ENCODE results near the gene TRMT10B. TPM values are rescaled to one million over a fixed set of nuclear protein-coding genes. Genes with fewer than 3 reads are reported as not detected.

The TRMT10B gene, protein sequence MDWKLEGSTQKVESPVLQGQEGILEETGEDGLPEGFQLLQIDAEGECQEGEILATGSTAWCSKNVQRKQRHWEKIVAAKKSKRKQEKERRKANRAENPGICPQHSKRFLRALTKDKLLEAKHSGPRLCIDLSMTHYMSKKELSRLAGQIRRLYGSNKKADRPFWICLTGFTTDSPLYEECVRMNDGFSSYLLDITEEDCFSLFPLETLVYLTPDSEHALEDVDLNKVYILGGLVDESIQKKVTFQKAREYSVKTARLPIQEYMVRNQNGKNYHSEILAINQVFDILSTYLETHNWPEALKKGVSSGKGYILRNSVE
- polyA plus RNA-seq (2013, experiment 1 of 2; ENCODE audit: insufficient read length): 7.6 TPM
- 7.8 TPM for polyA plus RNA-seq (2013, experiment 2 of 2; ENCODE audit: insufficient read length)

DNA sequence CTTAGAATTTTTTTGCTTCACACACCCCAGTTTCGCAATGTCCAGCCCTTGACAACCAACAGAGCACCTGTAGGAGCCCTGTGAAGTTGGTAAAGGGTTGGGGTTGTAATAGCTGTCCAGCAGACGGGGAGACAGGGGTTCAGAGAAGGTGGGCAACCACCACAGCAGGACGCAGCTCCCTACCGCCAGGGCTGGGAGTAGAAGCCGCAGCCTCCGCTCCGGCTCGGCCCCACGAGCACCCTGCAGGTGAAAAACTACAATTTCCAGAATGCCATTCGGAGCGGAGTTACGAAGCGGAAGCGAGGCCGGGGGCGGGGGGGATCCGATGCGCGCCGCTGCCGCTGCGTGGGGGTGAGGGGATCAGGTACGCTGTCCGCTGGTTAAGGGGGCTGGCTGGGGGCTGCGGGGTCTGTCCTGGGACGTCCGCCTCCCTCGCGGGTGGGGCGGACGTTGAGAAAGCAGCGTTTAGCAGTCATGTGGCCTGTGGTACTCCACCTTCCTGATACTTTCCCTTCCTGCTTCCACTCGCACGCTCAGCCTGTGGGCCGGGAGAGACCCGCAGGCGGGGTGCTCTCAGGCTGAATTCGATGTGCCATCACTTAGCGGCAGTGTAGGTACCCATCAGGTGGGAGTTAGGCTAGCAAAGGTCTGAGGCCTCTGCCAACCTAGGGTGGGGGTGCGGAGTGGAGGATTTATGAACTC lies at the start of gene TRMT10B:
Gene TRMT10B, plus strand, starts transcription at position 317 of the 702 bp plus-strand sequence. CDS start 8,127 bp downstream, outside the sequence.
- peak; percentile 70 for DNase-seq

DNA sequence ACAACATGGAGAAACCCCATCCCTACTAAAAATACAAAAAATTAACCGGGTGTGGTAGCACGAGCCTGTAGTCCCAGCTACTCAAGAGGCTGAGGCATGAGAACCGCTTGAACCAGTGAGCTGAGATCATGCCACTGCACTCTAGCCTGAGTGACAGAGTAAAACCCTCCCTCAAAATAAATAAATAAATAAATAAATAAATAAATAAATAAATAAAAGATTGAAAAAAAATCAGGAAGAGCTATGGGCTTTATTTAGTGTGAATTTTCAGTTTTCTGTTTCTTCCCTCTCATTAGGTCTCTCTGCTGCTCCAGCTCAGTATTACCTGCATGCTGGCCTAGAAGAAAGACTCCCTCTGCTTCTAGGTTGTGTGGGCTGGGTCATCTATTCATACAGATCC lies 47.8 kb upstream of the TRMT10B start:
- no peak for DNase-seq

DNA sequence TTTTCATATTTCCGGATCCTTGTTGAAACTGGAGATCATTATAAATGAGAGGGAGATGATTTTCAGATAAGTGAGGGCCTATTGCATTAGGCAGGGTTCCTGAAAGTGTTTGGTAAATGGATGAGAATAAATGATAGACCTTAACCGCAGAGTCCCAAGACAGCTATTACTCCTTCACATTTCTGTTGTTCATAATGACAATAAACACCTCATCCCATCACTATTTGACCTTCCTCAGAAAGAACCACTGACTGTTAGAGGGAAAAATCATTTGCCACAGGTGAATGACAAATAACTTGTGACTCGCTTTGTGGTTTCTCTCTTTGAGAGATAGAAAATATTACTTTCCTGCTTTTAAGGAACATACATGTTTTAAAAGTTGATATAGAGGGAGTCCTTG lies 47.3 kb upstream of the TRMT10B start:
- DNase-seq: peak; percentile 38

DNA sequence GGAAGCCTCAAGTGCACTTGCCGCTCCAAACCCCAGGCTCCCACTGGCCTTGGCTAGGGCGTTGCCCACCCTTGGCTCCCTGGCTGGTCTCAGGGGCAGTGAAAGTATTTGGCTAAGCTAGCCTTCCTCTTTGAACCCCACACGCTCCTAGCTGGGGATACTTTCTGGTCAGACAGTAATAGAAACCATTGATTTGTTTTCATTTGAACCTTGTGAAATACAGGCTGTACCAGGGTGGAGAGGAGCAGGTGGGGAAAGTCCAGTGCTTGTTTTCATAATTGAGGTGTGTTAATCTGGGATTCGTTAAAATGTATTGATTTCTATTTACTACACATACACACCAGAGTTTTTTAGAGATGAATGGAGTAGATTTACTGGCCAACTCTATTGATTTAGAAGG lies 45.9 kb upstream of the TRMT10B start:
- DNase-seq: no peak

DNA sequence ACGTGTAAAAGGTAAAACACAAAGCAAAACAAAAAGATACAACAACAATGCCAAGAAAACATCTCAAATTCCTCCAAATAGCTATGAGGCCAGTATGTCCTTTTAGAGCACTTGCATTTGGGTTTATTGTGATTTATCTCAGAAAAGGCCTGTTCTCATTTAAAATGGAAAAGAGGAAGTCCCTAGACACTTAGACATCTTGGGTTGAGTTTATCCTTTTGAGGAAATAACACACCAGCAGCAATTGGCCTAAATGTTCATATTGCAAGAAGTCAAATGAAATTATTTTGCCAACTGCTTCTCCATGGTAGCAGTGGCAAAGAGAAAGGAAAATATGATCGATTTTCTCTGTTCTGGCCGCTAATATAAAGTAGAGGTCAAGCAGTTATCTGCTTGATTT lies 43.6 kb upstream of the TRMT10B start:
- DNase-seq: no peak

DNA sequence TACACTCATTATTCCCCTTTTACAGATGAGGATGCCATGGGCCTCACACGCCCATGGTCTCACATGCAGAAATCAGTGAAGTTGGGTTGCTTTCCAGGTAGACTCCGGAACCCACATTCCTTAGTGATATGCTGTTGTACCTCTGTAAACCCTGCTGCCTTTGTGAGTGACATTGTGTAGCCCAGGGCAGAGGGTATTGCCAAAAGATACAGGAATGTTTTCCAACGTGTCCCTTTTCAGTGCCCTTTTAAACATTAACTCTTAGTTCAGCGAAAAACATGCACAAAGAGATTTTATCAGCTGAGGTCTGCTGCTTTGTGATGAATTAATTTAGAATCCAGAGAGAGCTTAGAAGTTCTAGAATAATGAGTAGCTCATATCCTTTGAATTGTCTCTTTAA lies 38.3 kb upstream of the TRMT10B start:
- DNase-seq: no peak

DNA sequence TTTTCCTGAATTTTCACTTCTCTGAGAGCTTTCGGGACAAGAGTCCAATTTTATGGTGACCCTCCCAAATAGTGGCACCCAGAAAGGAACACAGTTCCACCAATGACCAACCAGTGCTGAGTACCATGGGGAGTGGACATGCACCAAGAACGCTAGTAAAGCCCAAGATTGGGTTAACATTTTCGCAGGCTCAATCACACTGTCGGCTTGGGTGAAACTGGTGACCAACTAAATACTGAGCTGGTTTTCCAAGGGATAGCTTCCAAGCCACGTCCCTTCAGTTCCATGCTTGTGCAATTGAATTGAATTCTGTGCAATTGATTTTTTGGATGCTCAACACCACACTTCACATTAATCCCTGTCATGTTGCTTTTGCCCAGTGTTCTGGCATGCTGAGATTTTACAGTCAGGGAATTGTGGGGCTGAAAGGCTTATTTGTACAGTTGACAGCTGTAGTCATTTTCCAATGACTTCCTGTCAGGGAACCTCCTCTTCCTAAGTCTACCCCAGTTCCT lies 37.6 kb upstream of the TRMT10B start:
- no peak for DNase-seq

DNA sequence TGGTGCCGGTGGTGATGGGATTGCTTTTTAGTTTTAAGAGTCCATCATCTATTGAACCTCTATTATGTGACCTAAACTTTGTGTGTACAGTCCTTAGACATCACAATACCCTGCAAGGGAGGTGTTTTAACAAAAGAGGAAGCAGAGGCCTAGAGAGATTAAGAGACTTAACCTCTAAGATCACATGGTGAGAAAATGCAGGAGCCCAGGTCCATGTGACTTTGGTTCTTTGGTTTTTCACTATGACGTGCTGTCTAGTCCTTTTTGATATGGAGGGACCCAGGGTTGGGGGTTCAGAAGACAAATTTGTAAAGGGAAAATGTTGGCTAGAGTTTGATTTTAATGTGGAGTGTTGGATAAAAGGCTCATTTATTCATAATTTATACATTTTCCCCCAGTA lies 34.1 kb upstream of the TRMT10B start:
- no peak for DNase-seq

DNA sequence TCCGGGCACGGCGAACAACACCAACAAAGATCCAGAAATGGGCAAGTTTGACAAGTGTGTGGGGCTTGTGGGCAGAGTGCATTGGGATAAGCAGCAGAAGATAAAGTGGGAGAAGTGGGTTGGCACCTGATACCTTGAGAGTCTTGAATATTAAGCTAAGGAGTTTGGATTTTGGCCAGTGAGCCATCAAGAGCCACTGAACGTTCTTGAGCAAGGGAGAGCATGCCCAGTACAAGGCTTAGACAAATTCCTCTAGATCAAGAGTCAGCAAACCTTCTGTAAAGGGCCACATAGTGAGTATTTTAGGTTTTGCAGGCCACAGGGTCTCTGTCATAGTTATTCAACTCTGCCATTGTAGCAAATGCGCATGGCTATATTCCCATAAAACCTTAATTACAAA lies 26.6 kb upstream of the TRMT10B start:
- no peak for DNase-seq

DNA sequence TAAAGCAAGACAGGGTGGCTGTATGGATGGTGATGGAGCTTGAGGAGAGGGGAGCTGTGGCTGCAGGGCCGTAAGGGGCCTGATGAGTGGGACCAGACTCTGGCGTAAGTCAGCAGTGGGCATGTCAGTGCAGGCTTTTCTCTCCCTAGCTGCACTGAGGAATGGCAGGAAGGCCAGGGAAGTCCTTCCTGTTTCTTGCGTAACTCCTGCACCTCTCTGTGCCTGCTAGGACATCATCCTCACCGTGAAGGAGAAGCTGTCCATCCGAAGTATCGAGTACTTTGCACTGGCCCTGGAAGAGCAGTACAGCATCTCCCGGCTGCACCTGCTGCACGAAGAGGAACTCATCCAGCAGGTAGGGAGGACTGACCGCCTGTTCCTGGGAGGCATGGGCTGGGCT lies 24.1 kb upstream of the TRMT10B start:
- DNase-seq: no peak

DNA sequence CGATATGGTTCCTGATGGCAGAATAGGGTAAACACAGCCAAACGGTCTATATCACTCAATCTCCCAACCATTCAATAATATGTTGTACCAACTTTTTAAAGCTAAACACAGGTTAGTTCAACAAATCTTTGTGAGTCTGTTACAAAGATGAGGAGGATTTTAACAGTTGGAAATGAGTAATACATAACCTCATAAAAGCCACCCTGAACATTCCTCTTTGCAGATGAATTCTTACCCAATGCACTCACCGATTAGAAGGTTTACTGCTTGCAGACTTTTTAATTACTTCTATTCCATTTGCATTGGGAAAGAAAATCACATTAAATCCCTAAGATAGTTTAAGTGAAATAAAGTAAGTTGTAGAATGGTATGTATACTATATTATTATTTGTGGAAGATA lies 23.3 kb upstream of the TRMT10B start:
- DNase-seq: no peak

DNA sequence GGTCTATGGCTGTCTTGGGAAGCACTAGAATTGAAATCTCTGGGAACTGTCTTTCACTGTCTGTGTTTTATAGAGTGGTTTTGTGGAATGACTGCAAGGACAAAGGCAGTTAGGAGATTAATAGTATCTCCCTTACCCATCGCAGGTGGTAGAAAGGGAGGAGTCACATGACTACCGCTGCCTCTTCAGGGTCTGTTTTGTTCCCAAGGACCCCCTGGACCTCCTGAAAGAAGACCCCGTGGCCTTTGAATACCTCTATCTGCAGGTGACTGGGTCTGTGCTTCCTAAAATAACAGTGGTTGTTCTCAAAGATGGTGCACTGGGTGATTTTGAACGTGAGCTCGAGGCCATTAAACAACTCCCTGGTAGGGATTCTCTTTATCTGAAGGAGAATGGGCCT lies 22.8 kb upstream of the TRMT10B start:
- no peak for DNase-seq

DNA sequence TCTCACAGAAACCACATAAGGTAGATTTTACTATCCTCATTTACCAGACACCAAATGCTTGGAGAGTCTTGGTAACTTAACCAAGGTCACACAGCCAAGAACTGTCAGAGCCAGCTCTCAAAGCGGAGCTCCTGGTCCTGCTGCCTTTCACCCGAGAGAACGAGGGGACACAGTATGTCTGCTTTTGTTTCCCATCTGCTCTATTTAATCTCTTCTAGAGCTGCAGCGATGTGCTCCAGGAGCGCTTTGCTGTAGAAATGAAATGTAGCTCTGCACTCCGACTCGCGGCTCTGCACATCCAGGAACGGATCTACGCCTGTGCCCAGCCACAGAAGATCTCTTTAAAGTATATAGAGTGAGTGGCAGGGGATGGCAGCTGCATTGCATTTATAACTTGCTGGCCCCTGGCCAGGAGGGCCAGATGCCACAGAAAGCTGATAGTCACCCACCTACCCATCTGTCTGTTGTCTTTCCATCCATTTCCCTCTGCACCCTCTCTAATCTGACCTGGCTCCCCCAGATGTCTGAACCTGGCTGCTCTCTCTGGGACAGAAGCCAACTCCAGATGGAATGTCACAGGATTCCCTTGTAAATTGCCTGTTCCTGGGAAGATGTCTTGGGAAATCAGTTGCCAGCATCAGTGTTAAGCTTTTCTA lies 21.4 kb upstream of the TRMT10B start:
- DNase-seq: no peak

DNA sequence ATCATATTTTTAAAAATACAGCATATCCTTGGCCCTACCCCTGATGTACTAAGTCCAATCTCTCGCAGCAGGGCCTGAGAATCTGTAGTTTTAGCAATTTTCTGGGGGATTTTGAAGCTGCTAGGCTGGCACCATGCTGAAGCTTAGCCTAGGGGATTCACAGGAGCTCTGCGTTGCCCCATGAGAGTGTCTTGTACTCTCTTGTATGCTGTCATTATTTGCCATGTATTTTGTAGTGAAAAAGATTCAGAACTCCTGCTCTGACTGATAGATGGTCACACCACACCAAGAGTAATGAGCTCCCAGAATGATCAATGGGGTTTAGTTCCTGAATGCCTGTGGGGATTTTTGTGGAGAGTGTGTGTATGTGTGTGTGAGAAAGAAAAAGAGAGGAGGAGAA lies 20.7 kb upstream of the TRMT10B start:
- DNase-seq: no peak

DNA sequence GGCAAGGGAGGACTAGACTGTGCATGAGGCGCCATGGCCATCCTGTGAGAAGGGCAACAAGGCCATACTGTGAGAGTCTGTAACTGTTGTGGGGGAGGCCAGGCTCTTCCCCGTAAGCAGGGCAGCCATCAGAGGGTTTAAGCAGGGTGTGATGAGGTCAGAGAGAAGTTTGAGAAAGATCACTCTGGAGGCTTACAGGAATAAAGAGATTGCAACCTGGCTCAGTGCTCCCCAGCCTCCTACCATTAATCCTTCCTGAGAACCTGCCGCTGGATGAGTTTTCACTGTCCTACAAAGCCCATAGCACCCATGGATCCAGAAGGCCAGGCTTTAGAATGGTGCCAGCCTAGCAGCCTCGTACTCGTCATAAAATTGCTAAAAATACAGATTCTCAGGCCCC lies 14.4 kb upstream of the TRMT10B start:
- DNase-seq: no peak

DNA sequence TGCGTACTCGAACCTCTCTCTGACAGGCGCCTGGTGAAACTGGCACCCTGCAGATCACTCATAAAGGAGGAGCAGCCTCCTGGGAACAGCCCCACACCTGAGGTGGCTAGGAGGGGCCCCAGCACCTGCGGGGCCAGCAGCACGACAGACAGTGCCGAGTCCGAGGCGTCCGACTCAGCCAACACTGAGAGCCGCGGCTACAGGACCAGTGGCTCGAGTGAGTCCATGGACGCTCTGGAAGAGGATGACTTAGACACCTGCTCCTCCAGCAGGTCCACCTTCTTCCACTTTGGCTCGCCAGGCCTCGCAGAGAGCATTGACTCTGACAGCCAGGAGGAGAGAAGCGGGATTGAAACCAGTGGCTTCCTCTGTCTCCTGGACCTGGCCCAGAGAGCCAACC lies 13.5 kb upstream of the TRMT10B start:
- DNase-seq: no peak

DNA sequence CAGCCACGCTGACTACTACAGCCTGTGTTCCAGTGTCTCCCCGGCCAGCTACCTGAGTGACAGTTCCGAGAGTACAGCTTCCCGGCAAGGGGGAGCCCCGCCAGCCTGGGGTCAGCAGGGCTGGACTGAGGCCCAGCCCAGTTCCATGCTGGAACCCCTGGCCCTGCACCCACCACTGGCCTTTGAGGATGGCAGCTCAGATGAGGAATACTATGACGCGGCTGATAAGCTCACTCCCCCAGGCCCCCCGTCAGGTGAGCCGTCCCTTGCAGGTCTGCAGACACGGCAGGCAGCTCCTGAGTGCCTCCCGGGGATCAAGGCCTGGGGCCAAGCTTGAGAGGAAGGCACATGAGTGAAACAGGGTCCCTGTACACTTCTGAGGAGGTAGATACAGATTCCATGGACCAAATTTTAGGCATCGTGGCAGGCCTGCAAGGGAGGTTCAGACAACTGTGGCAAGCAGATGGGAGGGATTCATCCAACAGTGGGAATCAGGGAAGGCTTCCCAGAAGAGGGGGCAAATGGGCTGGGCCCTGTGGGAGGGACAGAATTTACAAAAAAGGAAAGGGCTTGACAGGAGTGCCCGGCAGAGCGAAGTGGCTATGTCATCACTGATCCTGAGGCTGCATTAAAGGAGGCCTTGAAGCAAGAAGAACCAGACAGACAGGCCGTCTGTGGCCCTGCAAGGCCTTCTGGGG lies 12.8 kb upstream of the TRMT10B start:
- DNase-seq: no peak

DNA sequence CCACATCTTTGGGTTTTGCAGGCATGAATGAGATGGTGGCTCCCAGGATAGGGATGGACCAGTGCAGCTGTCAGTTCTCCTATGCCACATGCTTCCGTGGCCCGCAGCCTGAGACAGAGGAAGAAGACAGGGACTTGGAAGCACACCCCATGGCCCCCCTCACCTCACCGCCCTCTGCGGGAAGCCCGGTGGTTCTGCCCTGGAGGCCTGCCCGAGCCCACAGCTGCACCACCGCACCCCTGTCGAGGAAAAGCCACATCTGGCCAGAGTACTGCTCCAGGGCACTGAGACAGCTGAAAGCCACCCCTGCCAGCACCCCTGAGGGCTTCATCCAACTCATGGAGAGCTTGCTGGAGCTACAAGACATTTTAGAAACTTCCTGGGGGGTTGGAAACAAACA lies 7.6 kb upstream of the TRMT10B start:
- no peak for DNase-seq

DNA sequence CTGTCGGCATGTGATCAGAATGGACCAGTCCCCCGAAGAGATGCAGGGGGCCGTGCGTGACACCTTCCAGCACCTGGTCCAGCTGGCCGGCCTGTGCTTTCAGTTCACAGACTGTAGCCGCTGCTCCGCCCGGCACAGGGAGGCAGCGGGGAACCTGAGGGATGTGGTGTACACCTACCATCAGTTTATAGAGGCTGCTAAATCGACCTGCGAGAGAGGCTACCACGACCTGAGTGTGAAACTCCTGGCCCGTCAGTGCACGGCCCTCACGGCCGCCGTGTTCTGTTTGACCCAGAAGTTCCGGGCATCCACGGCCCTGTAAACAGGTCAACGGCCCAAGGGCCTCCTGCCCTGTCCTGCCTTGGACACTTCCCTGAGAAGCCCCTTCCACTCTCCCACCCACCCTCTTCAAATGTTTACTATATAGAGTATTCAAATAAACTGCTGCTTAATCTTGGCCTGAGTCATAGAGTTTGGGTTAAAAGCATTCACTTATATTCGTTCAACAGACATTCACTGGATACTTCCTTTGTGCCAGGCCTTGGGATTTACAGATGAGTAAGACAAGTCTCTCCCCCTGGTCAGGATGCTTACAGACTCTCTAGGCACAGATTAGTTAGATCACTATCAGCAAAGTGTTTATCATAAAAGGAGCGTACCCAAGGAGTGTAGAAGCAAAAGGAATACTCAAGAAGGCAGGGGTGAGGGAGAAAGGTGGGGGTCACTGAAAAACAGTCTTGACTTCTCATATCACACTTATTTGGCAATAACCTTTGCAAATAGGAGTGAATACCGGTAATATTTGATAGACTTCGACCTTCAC lies 6.9 kb upstream of the TRMT10B start:
- DNase-seq: no peak

DNA sequence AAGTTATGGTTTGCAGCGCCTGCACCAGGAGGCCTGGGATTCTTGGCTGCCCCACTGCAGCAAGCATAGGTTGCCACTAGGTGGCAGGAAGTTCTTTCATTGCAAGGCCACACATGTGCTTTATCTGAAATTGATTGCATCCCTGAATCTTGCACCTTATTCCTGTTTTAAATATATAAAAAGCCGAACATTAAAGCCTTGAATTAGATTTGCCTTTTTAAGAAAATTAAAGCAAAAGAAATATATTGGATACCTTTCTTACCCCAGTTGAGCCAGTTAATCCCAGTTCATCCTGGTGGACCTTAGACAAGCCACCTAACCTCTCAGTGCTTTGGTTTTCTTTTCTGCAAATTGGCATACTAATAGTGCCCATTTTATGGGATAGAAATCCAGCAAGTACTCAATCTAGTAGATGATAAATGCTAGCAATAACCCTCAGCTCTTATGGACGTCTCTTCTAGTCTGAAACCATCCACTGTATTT lies 6.3 kb upstream of the TRMT10B start:
- DNase-seq: peak; percentile 57

DNA sequence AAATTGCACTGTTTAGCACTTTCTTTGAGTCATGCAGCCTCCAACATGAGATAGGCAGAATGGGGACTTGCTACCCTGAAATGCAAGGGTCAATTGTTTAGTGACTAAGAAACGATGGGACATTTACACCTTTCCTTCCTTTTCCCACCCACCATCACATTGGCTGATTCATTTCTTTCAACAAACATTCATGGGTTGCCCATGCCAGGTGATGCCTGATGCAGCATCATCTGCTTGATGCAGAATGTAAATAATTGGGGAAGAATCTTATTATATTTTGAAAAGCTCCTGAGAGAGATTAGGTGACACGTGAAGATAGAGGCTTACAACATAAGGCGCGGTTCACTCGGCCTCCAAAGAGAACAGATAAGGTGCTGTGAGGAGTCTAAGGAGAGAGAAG lies 4.5 kb upstream of the TRMT10B start:
- no peak for DNase-seq

DNA sequence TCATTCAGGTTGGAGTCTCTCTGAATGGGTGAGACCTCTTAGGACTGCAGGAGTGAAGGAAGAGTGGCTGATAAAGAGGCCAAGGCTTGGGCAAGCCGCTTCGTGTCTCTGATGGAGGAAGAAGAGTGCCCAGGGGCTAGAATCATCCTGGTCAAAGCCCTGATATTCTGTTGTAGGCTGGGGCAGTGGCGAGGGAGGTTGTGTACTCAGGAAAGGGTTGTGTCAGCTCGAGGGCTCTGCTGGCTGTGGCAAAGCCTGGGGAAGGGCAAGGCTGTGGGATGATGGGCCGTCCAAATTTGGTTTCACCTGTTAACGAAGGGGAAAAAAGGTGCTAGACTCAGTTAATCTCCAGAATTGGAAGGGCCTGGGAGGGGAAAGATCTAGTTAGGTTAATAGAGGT lies 2.4 kb upstream of the TRMT10B start:
- no peak for DNase-seq

Measured in fibroblast of skin of scalp (primary cell).